Upper lobe of right lung (tissue), 1 donor: ENCODE data around the gene DRGX. TPM values are rescaled to one million over a fixed set of nuclear protein-coding genes. Genes with fewer than 3 reads are reported as not detected.

Experiments used
- ATAC-seq: fragments of 200-7000 bp; cut with Tn5 transposase; one replicate; pipeline ENCODE4 v1.9.1; 2020; ENCODE audit warnings: mild to moderate bottlenecking, moderate library complexity
- DNase-seq: peaks from one replicate; pipeline ENCODE4 v3.0.0-alpha.2; 2020
- H3K27ac ChIP-seq: fragments of 200-600 bp; one replicate; pipeline ENCODE4 v1.8.0; 2022
- H3K27me3 ChIP-seq: fragments of 200-600 bp; one replicate; pipeline ENCODE4 v1.8.0; 2022; ENCODE audit warnings: mild to moderate bottlenecking
- H3K36me3 ChIP-seq: fragments of 200-600 bp; one replicate; pipeline ENCODE4 v1.8.0; 2022
- H3K4me1 ChIP-seq: fragments of 200-600 bp; one replicate; pipeline ENCODE4 v1.8.0; 2022
- H3K4me3 ChIP-seq: fragments of 200-600 bp; one replicate; pipeline ENCODE4 v1.8.0; 2022; ENCODE audit warnings: mild to moderate bottlenecking
- H3K9me3 ChIP-seq: fragments of 200-600 bp; one replicate; pipeline ENCODE4 v1.8.0; 2022
- CTCF ChIP-seq: fragments of 200-600 bp; IDR thresholded peaks from one replicate; pipeline ENCODE4 v1.8.0; 2022; ENCODE audit warnings: antibody characterized with exemption
- intact Hi-C: fragments of 100-400 bp; cut with DNase I; formaldehyde crosslinking; loops from one replicate; pipeline ENCODE4 v1.11.0; 2022
- total RNA-seq: library from RNA; stranded (reverse); fragmentation: NEBNext Ultra II Directional; extraction: Animal tissue kit (Norgen Biotek cat#: 25700); gene quantifications from one replicate; pipeline ENCODE4 v1.2.1, GENCODE V29; 2021
- donor health status: DM: no; HTN: yes; CAD: no; lungs with severe emphysema.

The DRGX gene
- total RNA-seq, 1 donor from 2014 or later: not detected

- Histone ChIP-seq H3K4me1 (no peaks in the 10 kb centered on the region), H3K36me3 (no peaks in the 10 kb centered on the region), H3K27ac (no peak overlapping the region), H3K9me3 (no peaks in the 10 kb centered on the region), H3K4me3 (no peak overlapping the region), H3K27me3 (peaks cover 20% of the 10 kb centered on the region)
- ATAC-seq (no peak), DNase-seq (no peak)
- no peak for TF ChIP-seq CTCF
- intact Hi-C loops: no loop called here
These were observed 11.3 kb upstream of the DRGX start for GRCh38 chr10:49407151-49407550.

- Histone ChIP-seq H3K36me3 (no peaks in the 10 kb centered on the region), H3K27me3 (peaks cover 38% of the 10 kb centered on the region), H3K27ac (no peak overlapping the region), H3K4me1 (no peaks in the 10 kb centered on the region), H3K4me3 (no peak overlapping the region), H3K9me3 (no peaks in the 10 kb centered on the region)
- no peak for ATAC-seq
- DNase-seq: no peak
- intact Hi-C loops: no loop called here
- TF ChIP-seq CTCF: no peak
These were observed 8.5 kb upstream of the DRGX start for GRCh38 chr10:49404321-49404878.

GRCh38 chr10:49403363-49403762 is 7.5 kb upstream of the DRGX start:
- intact Hi-C loops: no loop called here
- no peak overlapping the region for H3K27ac ChIP-seq
- H3K4me1 ChIP-seq: peaks cover under 1% of the 10 kb centered on the region
- no peak overlapping the region for H3K4me3 ChIP-seq
- peaks cover 44% of the 10 kb centered on the region for H3K27me3 ChIP-seq
- DNase-seq (no peak), ATAC-seq (no peak)
- no peaks in the 10 kb centered on the region for H3K9me3 ChIP-seq
- no peak for TF ChIP-seq CTCF
- no peaks in the 10 kb centered on the region for H3K36me3 ChIP-seq

GRCh38 chr10:49400365-49400764 is 4.5 kb upstream of the DRGX start:
- intact Hi-C loops: no loop called here
- H3K27me3 ChIP-seq: peaks cover 74% of the 10 kb centered on the region
- H3K4me1 ChIP-seq: peaks cover 9% of the 10 kb centered on the region
- H3K36me3 ChIP-seq: no peaks in the 10 kb centered on the region
- ATAC-seq (no peak), DNase-seq (no peak)
- H3K4me3 ChIP-seq: no peak overlapping the region
- H3K9me3 ChIP-seq: no peaks in the 10 kb centered on the region
- H3K27ac ChIP-seq: no peak overlapping the region
- TF ChIP-seq CTCF: no peak

- H3K36me3 ChIP-seq: no peaks in the 10 kb centered on the region
- no peak for TF ChIP-seq CTCF
- no peak overlapping the region for H3K4me3 ChIP-seq
- ATAC-seq: no peak
- DNase-seq: no peak
- H3K4me1 ChIP-seq: peaks cover 9% of the 10 kb centered on the region
- no peak overlapping the region for H3K27ac ChIP-seq
- no peaks in the 10 kb centered on the region for H3K9me3 ChIP-seq
- H3K27me3 ChIP-seq: peaks cover 88% of the 10 kb centered on the region
- intact Hi-C loops: no loop called here
These were observed 3.1 kb upstream of the DRGX start for GRCh38 chr10:49398986-49399385.
